Mucosa of rectum (tissue), 2 donors: ENCODE measurements around the gene PCDH9.

ENCODE experiments used
- H3K27ac ChIP-seq, 2 donors: one replicate each; pipeline ENCODE4 v1.7.0; 2013; ENCODE audit warnings: inconsistent platforms in 2 of 2, low read depth in 2 of 2, low read length in 2 of 2
- H3K27me3 ChIP-seq, 2 donors: one replicate each; pipeline ENCODE4 v1.7.0; 2013; ENCODE audit warnings: low read length in 2 of 2; ENCODE audit not compliant: control insufficient read depth in 2 of 2, insufficient read depth in 2 of 2
- H3K36me3 ChIP-seq, 2 donors: one replicate each; pipeline ENCODE4 v1.7.0; 2013; ENCODE audit warnings: low read length in 2 of 2; ENCODE audit not compliant: control insufficient read depth in 2 of 2, insufficient read depth in 2 of 2
- H3K4me1 ChIP-seq, 2 donors: one replicate each; pipeline ENCODE4 v1.7.0; 2013; ENCODE audit warnings: low read length in 2 of 2, mild to moderate bottlenecking in 1 of 2; ENCODE audit not compliant: control insufficient read depth in 2 of 2, insufficient read depth in 2 of 2
- H3K4me3 ChIP-seq, 2 donors: one replicate each; pipeline ENCODE4 v1.7.0; 2013; ENCODE audit warnings: low read length in 2 of 2
- H3K9ac ChIP-seq, 2 donors: one replicate each; pipeline ENCODE4 v1.7.0; 2013; ENCODE audit warnings: low read length in 2 of 2, low read depth in 1 of 2, mild to moderate bottlenecking in 1 of 2
- H3K9me3 ChIP-seq, 2 donors: one replicate each; pipeline ENCODE4 v1.7.0; 2013; ENCODE audit warnings: low read length in 2 of 2; ENCODE audit not compliant: control insufficient read depth in 2 of 2
- donor health status: healthy.
- donor health status: Normal muscosa, but diverticular disease.

The PCDH9 gene

DNA sequence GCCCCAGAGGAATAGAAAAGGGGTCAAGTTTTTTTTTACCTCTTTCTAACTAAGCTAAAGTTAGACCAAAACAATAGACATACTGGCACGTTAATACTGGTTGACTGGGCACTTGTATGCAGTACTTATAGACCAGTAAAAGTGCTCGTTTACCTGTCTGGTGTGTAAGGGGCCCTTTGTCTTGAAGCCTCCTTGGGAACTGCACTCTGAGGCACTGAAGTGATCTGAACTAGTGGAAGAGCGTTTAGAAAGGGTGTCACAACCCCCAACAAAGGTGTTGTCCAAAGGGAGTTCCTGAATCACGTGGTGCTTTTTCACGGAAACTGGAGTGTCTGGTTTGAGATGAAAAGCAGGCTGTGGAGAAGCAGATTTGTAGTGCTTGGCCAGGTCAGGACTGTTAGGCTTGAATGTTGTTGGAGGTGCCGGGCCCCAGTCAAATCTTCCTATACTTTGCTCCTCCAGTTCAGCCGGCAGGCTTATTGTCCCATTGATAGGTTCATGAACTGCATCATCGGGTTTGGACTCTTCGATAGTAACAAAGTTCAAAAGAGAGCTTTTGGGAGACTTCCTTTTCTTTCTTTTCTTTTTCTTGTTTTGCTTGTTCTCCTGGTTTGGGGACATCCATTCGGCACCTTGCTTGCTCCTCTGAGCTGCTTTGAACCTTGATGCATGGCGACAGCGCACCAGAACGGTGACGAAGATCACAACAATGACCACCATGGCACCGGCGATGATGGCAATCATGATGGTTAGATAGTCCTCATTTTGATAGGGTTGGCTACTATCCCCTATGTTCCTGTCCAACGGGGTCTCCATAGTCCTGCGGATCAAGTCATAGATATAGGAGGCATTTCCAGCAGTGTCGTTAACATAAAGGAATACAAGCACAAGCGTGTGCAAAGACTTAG is 4.6 kb downstream of the PCDH9 start:
- Histone ChIP-seq H3K36me3 (no peaks in the 10 kb centered on the region), H3K4me3 (no peak overlapping the region), H3K4me1 (peaks cover 0 to 6% of the 10 kb centered on the region in 2 donors), H3K27me3 (peaks cover 3 to 14% of the 10 kb centered on the region in 2 donors), H3K9ac (no peak overlapping the region), H3K9me3 (no peaks in the 10 kb centered on the region), H3K27ac (no peak overlapping the region)

DNA sequence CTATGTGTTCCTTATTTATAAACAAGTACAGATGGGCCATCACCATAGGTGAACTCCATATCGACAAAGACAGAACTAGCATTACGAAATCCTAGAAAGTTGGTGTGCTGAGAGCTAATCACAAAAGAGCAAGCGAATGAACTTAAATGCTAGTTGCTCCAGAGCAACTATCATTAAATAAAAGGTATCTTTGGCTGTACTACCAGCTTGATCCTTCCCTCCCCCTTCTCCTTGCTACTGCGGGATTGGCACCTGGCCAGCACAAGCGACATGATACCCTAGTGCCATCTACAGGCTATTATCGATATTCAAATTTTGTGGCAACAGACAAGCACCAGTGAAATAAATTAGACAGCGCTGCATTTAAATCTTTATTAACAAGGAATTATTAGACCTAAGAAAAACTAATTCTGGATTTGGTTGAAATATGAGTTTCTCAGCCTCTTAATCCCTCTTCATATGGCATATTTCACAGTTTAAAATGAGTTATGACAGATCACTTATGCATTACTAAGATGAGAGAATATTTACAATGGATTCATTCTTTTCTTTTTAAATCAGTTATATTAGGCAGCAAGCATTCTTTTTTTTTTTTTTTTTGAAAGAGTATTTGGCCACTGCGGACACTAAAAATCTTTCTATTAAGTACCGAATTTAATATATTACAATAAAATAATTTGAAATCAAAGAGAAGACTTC is 5.8 kb downstream of the PCDH9 start:
- Histone ChIP-seq H3K4me1 (peaks cover 0 to 2% of the 10 kb centered on the region in 2 donors), H3K4me3 (no peak overlapping the region), H3K9ac (no peak overlapping the region), H3K9me3 (no peaks in the 10 kb centered on the region), H3K27me3 (peaks cover 3 to 10% of the 10 kb centered on the region in 2 donors), H3K27ac (no peak overlapping the region), H3K36me3 (no peaks in the 10 kb centered on the region)

GRCh38 chr13:67223742-67224141 is 6.4 kb downstream of the PCDH9 start:
- no peak overlapping the region for H3K27ac ChIP-seq

DNA sequence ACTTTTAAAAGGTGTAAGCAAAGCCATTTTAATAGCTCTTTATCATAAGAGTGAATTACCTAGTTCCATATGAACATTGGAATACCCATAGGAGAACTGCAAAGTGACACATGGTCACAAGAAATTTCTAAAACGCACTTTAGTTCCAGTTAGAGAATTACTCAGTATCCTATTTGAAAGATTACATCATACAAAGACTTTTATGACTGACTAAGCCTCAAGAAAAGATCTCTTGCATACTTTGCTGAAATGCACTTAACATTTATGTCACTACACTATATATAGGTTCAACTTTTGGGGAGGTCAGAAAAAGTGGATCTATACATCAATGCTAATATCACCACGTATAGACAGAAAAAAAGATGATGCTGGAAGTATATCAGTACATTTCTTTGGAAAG is 7.1 kb downstream of the PCDH9 start:
- no peak overlapping the region for H3K27ac ChIP-seq
- H3K9ac ChIP-seq, result no peak overlapping the region
- no peaks in the 10 kb centered on the region for H3K36me3 ChIP-seq
- H3K27me3 ChIP-seq, result peaks cover 0 to 6% of the 10 kb centered on the region in 2 donors
- H3K9me3 ChIP-seq, result no peaks in the 10 kb centered on the region
- peaks cover 0 to 2% of the 10 kb centered on the region in 2 donors for H3K4me1 ChIP-seq
- H3K4me3 ChIP-seq, result no peak overlapping the region

More at GRCh38 chr13:67223742-67224141, 6.4 kb downstream of the PCDH9 start:
- no peaks in the 10 kb centered on the region for H3K36me3 ChIP-seq
- H3K9me3 ChIP-seq, result no peaks in the 10 kb centered on the region
- peaks cover 2 to 7% of the 10 kb centered on the region in 2 donors for H3K27me3 ChIP-seq
- peaks cover 0 to 2% of the 10 kb centered on the region in 2 donors for H3K4me1 ChIP-seq
- H3K4me3 ChIP-seq, result no peak overlapping the region
- H3K9ac ChIP-seq, result no peak overlapping the region

DNA sequence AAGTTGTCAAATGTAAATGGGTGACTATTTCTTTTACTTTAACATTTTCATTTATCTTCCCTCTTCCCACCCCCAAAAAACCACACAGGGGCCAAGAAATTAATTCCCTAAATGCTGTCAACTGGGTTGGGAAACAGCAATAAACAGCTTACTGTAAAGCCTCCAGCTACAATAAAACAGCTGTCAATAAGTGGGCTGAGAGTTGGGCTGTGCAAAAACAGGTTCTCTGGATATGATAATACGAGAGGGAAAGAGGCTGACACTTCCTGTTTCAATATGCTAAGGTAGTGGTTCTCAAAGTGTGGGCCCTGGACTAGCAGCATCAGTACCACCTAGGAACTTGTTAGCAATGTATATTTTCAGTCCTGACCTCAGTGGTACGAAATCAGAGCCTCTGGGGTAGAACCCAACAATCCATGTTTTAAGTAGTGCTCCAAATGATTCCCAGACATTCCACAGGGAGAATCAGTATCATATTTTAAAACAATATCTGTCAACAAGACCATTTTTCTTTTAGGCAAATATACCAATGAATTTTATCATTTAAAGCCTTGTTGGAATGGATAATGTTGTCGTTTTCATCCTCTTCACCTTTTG is 8.4 kb downstream of the PCDH9 start:
- Histone ChIP-seq H3K9ac (no peak overlapping the region), H3K27ac (no peak overlapping the region), H3K4me3 (no peak overlapping the region), H3K4me1 (peaks cover 0 to 2% of the 10 kb centered on the region in 2 donors), H3K9me3 (no peaks in the 10 kb centered on the region), H3K36me3 (no peaks in the 10 kb centered on the region), H3K27me3 (peaks cover 0 to 3% of the 10 kb centered on the region in 2 donors)

GRCh38 chr13:67219113-67219512 is 11.0 kb downstream of the PCDH9 start:
- Histone ChIP-seq H3K27ac (no peak overlapping the region), H3K27me3 (no peaks in the 10 kb centered on the region), H3K9ac (no peak overlapping the region), H3K9me3 (no peaks in the 10 kb centered on the region), H3K36me3 (no peaks in the 10 kb centered on the region), H3K4me1 (peaks cover 0 to 1% of the 10 kb centered on the region in 2 donors), H3K4me3 (no peak overlapping the region)

GRCh38 chr13:67217880-67218279 is 12.3 kb downstream of the PCDH9 start:
- Histone ChIP-seq H3K4me3 (no peak overlapping the region), H3K36me3 (no peaks in the 10 kb centered on the region), H3K9me3 (no peaks in the 10 kb centered on the region), H3K4me1 (no peaks in the 10 kb centered on the region), H3K27me3 (no peaks in the 10 kb centered on the region), H3K9ac (no peak overlapping the region), H3K27ac (no peak overlapping the region)

GRCh38 chr13:67216864-67217263 is 13.3 kb downstream of the PCDH9 start:
- Histone ChIP-seq H3K36me3 (no peaks in the 10 kb centered on the region), H3K4me1 (no peaks in the 10 kb centered on the region), H3K4me3 (no peak overlapping the region), H3K9me3 (no peaks in the 10 kb centered on the region), H3K9ac (no peak overlapping the region), H3K27ac (no peak overlapping the region), H3K27me3 (no peaks in the 10 kb centered on the region)

GRCh38 chr13:67210208-67210607 is 19.9 kb downstream of the PCDH9 start:
- Histone ChIP-seq H3K27me3 (no peaks in the 10 kb centered on the region), H3K36me3 (no peaks in the 10 kb centered on the region), H3K4me3 (no peak overlapping the region)

GRCh38 chr13:67208552-67208951 is 21.6 kb downstream of the PCDH9 start:
- no peaks in the 10 kb centered on the region for H3K36me3 ChIP-seq
- no peak overlapping the region for H3K9ac ChIP-seq
- no peak overlapping the region for H3K27ac ChIP-seq
- H3K4me3 ChIP-seq, result no peak overlapping the region
- H3K27me3 ChIP-seq, result no peaks in the 10 kb centered on the region
- no peaks in the 10 kb centered on the region for H3K4me1 ChIP-seq
- no peaks in the 10 kb centered on the region for H3K9me3 ChIP-seq

More at GRCh38 chr13:67210208-67210607, 19.9 kb downstream of the PCDH9 start:
- no peak overlapping the region for H3K9ac ChIP-seq
- H3K9me3 ChIP-seq, result no peaks in the 10 kb centered on the region
- H3K4me1 ChIP-seq, result no peaks in the 10 kb centered on the region
- no peak overlapping the region for H3K27ac ChIP-seq
